Epithelial cell of prostate (primary cell): Measurements from ENCODE around the gene ABTB2.
A peak's percentile ranks its signal among the peaks of the same experiment; 100 is the strongest.

Source experiments
- DNase-seq: peaks from one replicate; pipeline ENCODE4 v3.0.0-alpha.2; 2011; ENCODE audit warnings: low read depth, low spot score
- H3K27ac ChIP-seq: fragments of 450-650 bp; 2 replicates; pipeline ENCODE4 v1.5.1; 2017; ENCODE audit warnings: mild to moderate bottlenecking

ABTB2 gene

DNA sequence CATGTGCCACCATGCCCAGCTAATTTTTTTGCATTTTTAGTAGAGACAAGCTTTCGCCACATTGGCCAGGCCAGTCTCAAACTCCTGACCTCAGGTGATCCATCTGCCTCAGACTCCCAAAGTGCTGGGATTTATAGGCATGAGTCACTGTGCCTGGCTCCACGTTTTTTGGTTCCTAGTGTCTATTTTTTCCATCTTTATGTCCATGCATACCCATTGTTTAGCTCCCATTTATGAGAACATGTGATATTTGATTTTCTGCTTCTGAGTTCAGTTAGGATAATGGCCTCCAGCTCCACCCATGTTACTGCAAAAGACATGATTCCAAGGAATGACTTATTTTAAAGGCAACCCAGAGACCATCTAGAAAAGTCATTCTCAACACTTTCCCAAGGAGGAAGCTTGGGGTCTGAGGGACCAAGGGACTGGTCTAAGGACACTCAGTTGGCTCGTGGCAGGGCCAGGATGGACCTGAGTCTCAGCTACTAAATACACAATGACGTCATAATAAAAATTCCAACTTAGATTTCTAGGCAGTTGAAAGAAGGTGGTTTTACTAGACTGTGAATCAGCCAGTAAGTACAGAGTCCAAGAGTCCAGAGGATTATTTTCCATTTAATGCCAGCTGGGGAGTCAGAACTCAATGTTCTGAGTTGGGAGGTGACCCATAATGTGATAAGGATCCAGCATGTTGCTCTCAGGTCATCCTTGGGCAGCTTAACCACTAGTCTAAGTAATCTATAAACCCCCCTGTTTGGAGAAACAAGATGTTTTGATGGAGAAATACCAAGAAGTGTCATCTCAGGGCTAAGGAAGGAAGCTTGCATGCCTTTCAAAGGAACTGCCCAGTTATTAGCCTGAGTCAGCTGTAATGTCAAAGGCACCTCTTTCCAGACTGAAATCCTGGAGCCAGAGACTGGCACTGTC, 39.4 kb downstream of the ABTB2 start:
- peak overlapping the region; percentile 15 for H3K27ac ChIP-seq
- no peak for DNase-seq

DNA sequence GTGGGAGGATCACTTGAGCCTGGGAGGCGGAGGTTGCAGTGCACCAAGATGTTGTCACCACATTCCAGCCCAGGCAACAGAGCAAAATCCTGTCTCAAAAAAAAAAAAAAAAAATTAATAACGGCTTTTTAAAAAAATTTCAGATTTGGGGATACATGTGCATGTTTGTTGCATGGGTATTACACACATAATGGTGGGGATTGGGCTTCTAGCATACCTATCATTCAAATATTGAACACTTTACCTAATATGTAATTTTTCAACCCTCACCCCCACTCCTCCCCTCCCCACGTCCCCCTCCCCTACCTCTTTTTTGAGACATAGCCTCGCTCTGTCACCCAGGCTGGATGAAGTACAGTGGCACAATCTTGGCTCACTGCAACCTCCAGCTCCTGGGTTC, 40.1 kb downstream of the ABTB2 start:
- no peak for DNase-seq
- no peak overlapping the region for H3K27ac ChIP-seq

DNA sequence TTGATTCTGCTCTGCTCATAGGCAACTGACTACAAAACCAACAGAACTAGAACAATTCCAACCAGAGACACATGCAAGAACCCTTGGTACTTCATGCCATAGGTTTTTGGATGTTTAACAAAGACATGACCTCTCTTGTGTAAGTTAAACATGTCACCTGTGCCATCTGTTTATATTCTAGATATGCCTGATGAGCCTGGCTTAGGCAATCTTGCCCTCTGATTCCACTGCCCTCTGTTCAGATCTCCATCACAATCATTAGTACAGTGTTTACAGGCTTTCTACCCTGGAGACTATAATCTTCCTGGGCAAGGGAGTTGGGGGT, 40.8 kb downstream of the ABTB2 start:
- no peak overlapping the region for H3K27ac ChIP-seq
- no peak for DNase-seq

DNA sequence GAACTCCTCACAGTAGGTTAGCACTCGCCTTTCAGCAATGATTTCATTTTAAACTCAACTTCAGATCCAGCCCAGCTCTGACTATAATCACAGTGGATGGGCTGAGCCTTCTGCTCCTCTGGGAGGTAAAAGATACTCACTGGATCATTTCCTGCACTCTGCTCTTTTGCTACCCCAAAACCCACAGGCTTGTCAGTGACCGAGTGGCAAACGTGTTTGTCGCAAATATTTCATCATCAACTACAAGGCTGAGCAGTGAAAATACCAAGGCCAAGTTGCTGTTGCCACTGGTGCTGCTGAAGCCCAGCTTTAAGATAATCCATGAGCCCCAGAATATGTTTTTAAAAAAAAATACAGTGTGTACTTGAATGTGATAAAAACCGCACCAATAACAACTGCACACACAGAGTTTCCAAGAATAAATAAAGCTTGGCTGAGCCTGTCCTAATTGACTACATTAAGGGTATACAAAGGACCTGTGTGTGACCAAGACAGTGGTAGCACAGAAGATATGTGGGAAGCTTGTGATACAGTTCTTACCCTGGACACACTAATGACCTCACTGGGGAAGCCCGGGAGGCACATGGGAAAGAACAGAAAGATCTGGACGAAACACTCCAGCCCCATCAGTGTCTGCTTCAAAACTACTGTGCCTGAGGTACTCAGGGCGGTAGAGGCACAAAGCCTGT, 41.3 kb downstream of the ABTB2 start:
- DNase-seq, result no peak
- no peak overlapping the region for H3K27ac ChIP-seq

DNA sequence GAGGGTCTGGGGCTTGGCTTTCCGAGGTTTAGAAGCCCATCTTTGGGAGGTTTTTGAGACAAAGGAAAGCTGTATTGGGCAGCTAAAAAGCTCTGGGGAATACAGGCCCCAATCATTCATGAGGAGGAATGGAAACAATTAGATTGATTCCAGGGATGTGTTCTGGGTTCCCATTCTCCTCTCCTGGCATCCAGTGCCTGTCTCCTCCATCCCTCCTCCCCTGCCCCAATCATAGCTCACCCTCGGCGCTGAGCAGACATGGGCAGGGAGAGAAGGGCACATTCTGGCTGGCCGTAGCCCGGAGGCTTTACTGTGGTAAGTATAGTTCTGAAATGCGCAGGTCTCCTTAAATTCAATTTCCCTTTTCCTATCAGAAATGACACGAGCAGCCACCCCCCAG, 42.4 kb downstream of the ABTB2 start:
- no peak for DNase-seq
- H3K27ac ChIP-seq, result no peak overlapping the region

DNA sequence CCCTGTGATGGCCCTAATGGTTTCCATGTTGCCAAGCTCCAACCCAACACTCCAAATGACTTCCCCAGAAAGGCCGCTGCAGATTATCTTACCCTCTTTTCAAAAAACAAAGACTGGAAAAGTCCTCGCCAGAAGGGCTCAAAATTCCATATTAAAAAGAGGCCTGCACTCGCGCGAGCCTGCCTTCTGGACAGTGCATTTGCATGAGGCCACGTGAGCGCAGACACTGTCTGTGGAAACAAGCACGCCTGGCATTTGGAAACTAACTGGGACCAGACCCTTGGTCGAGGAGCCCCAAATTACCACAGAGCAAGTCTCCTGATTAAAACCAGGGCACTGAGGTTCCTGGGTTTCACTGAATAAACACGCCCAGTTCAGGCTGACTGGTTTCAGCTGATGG, 42.9 kb downstream of the ABTB2 start:
- DNase-seq, result no peak
- H3K27ac ChIP-seq, result no peak overlapping the region

DNA sequence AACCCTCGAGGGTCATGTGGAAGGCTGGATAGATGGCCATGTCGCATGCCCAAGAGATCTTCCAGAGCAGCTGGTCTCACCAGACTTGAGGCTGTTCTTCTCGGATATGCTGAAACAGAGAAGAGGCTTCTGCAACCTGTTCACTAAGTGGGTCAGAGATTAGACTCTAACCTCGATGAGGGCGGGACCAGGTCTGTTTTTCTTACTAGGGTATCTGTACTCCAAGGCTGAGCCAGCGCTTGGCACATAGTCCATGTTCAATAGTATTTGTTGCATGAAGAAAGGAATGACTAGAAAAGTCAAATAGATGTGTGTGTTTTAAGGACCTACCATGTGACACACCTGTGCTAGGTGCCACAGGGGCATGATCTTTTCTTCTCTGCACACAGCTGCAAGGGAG, 43.6 kb downstream of the ABTB2 start:
- H3K27ac ChIP-seq, result no peak overlapping the region
- no peak for DNase-seq

DNA sequence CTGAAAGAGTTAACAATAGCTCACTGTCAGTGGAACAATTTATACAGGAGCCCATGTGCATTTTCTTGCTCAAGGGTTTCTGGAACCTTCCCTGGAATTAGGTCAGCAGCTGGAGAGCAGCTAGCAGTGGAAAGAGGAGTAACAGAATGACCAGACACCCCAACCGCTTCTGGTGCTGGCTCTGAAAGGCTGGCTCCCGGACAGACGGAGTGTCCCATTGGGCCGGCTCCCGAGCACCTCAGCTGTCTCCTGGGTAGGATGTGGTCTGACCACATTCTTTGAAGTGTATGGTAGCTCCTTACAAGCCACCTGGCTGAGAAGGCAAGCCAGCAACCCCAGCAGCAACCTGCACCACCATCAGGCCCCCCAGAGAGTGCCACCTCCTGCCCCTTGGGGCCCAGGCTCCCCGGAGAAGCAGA, 44.7 kb downstream of the ABTB2 start:
- no peak for DNase-seq
- H3K27ac ChIP-seq, result no peak overlapping the region

DNA sequence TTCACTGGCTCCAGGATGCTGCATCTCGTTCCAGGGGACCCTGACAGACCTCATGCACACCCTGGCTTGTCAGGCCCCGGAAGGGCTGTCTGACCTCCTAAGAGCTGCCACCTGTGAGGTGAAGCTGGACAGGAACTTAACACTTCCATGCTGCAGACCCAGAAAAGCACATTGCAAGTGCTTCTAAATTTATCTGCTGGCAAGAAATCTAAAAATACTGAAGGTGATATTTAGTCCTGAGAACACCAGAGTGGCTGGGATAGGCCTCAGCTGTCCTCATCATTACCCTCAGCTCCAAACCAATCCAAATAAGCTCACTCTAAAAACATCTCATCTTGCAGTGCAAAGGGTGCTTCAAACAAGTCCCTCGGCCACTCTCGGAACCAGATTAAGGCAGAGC, 46.7 kb downstream of the ABTB2 start:
- H3K27ac ChIP-seq, result no peak overlapping the region
- no peak for DNase-seq

DNA sequence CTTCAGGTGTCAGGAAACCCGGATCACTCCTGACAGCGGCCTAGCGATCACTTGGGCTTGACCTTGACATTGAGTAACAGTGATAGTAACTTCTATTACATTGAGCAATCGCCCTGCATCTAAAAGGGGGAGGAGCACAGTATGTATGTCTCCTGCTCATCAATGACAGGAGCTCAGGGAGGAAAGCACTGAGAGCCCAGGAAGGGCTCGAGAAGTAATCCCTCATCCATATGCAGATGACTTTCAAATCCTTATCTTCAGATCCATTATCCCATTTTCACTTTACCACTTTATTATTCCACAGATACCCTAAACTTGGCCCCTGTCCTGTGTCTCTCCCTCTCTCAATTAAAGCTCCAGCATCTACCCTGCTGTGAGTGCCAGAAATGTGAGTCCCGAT, 47.8 kb downstream of the ABTB2 start:
- DNase-seq, result no peak
- no peak overlapping the region for H3K27ac ChIP-seq

DNA sequence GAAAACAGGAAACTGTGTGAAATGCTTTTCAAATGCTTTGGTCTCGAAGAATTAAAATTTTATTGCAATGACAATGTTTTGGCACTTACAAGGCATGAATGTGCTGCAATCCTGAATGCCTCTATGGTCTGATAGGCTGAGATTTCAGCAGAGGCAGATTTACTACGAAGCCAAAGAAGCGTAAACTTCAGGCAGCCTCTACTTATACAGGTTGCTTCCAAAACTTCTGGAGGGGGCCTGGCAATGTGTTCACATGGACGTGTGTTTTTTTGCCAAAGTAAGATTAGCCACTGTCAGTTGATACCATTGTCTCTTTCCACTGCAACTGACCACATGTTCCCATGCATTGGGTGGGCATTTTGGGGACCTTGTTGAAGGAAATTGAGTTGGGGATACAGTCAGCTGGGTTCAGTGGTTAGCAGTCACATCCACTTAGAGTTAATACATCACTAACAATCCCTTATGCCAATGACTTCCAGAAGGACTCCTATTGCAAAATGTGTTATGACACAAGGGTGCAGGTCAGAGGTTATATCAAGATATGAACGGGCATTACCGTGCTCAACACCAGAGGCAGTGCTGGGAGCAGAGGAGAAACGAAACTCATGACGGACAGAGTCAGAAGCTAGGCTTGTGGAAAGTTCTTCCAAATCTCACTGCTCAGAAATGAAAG, 48.8 kb downstream of the ABTB2 start:
- DNase-seq, result no peak
- H3K27ac ChIP-seq, result peak overlapping the region; percentile 62

DNA sequence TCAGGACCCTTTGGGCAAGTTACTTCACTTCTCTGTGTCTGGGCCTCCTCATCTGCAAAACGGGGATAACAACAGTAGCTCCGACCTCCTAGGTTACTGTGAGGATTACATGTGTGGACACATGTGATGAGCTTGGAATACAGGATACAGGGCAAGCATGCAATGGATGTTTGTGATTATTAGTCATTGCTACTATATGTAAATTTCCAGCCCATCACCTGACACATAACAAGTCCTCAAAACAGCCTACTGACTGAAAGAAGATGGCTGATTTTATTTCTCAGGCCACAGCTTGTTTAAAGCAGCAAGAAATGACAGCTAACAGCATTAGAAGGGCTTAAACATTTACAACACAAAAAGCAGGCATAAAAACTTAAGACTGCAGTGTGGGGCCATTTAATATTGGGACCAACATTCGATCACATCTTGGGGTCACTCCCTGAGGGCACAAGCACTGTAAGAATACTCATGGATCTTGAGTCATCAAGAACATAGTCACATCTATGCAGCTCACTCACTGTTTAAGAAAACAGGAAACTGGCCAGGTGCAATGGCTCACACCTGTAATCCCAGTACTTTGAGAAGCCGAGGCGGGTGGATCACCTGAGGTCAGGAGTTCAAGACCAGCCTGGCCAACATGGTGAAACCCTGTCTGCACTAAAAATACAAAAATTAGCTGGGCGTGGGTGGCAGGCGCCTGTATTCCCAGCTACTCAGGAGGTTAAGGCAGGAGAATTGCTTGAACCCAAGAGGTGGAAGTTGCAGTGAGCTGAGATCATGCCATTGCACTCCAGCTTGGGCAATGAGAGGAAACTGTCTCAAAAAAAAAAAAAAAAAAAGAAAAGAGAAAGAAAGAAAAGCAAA, 49.5 kb downstream of the ABTB2 start:
- peak overlapping the region; percentile 62 for H3K27ac ChIP-seq
- DNase-seq, result peak; percentile 79

DNA sequence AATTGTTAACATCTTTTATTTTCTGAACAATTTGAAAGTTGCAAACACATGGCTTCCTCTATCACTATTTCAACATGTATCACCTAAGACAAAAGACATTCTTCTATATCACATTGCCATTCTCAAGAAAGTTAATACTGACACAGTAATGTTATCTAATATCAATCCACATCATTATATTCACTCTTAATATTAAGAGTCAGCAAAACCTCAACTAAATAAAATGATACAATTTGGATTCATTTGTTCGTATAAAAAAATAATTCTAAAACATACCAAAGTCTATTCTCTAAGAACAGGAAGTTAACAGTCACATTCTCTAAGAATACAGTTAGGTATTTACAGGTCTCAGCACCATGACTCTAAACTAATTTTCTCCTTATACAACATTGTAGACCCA, 52.0 kb downstream of the ABTB2 start:
- H3K27ac ChIP-seq, result no peak overlapping the region
- DNase-seq, result no peak

DNA sequence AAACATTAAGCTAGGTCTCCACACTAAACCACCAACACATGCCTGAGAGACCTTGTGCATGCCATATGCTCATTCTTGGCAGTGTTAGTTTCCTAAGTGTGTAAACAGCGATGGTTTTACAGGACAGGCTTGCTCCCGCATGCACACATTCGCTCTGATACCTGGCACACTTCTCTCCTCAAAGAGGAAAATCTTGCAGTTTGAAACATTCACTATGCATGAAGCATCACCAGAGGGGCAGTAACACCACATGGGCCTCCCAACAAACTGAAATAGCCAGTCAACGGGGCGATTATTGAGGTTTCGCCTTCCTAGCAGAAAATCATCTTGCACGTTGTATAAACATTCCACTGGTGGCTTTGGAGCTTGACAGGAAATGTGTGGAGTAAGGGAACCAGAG, 52.6 kb downstream of the ABTB2 start:
- no peak overlapping the region for H3K27ac ChIP-seq
- DNase-seq, result no peak

DNA sequence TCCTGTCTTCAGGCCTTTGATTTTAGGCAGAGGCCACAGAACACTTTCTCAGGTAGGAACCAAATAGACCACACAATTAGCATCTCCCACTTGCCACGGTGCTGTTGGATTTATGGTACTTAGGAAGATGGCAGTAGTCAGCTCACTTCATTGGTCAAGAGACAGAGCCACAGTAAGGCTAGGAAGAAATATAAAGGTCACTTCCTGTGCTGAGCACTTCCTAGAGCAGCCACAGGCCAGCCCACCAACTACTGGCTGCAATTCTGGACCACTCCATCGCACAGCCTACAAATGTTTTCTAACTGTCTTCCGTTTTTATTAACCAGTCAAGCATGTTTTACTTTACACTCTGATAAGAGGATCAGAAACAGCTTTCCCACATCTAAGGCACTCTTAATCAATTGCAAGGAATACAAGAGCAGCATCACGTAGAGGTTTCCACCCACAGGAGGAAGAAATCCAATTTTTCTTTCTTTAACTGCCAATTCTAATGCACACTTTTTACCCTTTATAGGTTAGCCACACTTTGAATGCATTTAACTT, 54.7 kb downstream of the ABTB2 start:
- no peak overlapping the region for H3K27ac ChIP-seq
- DNase-seq, result no peak

DNA sequence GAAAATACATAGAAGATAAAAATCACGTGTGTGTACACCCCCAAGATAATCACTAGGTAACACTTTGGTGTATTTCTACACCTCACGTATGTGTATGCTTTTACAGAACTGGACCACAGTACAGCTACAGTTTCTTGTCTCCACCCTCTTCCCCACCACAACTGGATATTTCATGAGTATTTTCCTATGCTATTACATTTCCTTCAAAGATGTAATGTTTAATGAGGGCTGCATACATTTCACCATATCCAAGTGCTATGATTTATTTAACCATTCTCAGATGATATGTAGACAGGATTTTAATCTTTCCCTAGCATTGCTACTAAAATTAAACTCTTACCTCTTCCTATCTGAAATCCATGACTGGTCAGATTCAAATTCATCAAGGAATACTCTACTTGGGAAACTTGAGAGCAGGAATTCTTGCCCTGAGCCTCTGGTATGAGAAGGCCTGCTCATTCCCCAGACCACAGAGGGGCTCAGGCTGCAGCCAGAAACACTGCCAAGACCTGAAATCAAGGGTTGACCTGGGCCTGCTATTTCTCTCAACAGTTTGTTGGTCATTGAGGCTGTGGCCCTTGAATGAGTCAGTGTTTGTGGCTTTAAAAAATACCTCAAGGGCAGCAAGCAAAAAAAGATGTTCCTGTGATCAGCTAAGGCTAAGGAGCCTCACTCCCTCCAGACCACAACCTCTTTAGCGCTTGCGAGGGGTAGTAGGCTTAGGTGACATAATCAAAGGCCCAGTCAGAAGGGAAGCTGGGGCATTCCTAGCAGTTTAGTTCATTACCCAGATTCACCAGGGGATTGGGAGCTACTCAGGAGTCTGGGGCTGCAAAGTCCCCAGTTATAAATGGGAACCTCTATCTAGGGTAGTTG, 55.5 kb downstream of the ABTB2 start:
- no peak overlapping the region for H3K27ac ChIP-seq
- DNase-seq, result no peak

DNA sequence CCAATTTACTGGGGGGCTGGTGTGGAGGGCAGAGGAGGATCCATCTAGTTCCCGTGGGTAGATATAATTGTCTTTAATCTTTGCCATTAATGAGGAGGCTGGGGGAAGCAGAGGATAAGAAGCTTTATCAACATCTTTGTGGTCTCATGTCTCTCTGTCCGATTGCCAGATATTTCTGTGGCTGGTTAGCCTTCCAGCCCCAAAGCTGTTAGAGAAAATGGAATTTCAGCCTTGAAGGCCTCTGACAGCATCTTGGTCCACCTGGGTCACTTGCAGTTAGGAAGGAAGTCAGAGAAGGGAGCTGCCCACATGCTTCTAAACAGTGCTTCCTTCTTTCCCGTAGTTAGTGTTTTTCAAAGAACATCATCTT, 56.9 kb downstream of the ABTB2 start:
- DNase-seq, result no peak
- H3K27ac ChIP-seq, result no peak overlapping the region

DNA sequence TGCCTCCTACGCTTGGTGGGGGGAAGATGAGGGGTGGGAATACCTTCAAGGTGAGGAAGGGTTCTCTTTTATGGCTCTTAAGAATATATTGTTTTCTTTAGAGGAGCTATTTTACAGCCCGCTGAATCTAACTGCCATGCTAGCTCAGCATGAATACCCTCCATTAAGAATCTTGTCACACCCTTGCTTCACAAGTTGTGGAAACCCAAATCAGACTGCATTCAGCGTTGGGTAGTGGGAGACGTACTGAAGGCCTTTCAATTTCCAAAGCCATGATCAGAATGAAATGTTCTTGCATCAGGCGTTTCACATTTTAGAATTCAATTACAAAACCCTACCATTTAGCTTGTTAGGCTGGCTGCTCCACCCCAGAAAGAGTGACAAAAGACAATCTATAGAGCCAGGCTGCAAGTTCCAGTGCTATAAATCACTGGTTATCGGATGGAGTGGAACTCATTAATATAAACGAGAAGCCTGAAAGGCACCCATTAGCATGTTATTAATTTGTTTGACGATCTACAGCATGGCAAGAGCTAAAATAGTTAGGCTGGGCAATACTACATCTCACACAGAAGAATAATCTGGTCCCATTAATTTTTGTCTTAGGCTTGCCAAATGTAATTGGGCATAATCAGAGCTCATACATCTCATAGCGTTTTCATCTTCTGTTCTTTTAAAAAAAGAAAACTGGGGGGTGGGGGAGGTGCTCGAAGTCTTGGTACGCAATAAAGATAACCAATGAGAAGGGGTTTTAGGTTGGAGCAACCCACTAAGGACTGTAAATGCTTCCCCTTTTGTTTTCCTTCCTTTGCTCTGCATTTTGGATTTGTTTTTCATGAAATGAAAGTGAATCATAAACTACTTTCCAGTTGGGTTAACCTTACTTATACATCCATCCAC, 57.5 kb downstream of the ABTB2 start:
- no peak overlapping the region for H3K27ac ChIP-seq
- DNase-seq, result no peak
